NCI-H460 (cell line): ENCODE results near the gene MYO7A. TPM values are rescaled to one million over a fixed set of nuclear protein-coding genes. Genes with fewer than 3 reads are reported as not detected.

ENCODE experiments used
- DNase-seq: peaks from one replicate; pipeline ENCODE4 v3.0.0-alpha.2; 2016; ENCODE audit warnings: low read depth; ENCODE audit errors: extremely low read depth
- polyA plus RNA-seq: library from polyadenylated mRNA; depleted of rRNA; stranded (reverse); fragments of >200 nt; gene quantifications from 2 replicates; pipeline ENCODE4 v1.2.3, GENCODE V29; 2014; cell fraction: nucleus; rRNA removed
- total RNA-seq: library from RNA; depleted of rRNA; stranded (reverse); fragments of >200 nt; shearing (Covaris generic); gene quantifications from 2 replicates; pipeline ENCODE4 v1.2.3, GENCODE V29; 2014; rRNA removed

The MYO7A gene
- total RNA-seq, result 0.06 and 0.10 TPM in 2 replicates
- 0.41 and 0.71 TPM in 2 replicates for polyA plus RNA-seq

- no peak for DNase-seq
These were observed at the start of gene MYO7A for GRCh38 chr11:77127920-77128691. Gene MYO7A, plus strand, starts transcription at chr11:77128246. Its CDS starts 2,389 bp downstream, at chr11:77130635.

DNA sequence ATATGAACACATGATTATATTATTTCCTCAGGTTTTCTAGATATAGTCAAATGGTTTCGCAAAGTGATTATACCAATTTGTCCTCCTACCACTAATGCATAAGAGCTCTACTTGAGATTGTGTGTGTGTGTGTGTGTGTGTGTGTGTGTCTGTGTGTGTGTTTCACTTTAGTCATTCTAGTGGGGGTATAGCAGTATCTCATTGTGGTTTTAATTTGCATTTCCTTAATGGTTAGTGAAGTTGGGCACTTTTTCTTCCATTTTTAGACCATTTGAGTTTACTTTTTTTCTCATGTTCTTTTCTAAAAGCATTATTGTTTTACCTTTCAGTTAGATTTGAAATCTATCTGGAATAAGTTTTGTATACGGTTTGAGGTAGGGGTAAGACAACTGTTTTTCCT, 48.4 kb upstream of the MYO7A start:
- no peak for DNase-seq

DNA sequence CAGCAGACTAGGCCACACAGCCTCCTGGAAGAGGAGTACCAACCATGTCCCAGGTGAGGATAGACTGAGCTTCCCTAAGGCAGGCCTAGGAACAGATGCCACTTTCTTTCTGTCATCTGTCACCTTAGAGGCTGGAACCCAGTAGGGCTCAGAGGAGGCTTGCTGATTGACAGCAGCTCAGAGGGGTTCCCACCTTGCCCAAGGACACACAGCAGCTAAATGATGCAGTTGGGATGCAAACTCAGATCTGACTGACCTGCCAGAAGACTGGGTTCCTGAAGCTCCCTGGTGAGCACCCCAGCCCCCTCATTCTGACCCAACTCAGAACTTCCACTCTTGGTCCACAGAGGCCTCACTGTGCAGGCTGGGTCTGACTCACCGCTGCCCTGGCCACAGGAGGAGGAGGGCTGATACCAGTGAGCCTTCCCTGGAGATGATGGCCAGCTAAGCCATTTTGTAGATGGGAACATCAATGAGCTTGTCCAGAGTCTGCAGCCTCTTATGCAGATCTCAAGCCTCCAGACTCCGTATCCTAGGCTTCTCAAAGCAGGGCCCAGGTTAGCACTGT, 47.3 kb upstream of the MYO7A start:
- DNase-seq, result no peak

GRCh38 chr11:77081381-77081851, 46.6 kb upstream of the MYO7A start:
- DNase-seq, result no peak

GRCh38 chr11:77081976-77082836, 45.8 kb upstream of the MYO7A start:
- no peak for DNase-seq

- DNase-seq, result no peak
These were observed 45.0 kb upstream of the MYO7A start for GRCh38 chr11:77082838-77083565.

GRCh38 chr11:77083566-77084245, 44.3 kb upstream of the MYO7A start:
- no peak for DNase-seq

GRCh38 chr11:77084581-77085191, 43.4 kb upstream of the MYO7A start:
- DNase-seq, result no peak

DNA sequence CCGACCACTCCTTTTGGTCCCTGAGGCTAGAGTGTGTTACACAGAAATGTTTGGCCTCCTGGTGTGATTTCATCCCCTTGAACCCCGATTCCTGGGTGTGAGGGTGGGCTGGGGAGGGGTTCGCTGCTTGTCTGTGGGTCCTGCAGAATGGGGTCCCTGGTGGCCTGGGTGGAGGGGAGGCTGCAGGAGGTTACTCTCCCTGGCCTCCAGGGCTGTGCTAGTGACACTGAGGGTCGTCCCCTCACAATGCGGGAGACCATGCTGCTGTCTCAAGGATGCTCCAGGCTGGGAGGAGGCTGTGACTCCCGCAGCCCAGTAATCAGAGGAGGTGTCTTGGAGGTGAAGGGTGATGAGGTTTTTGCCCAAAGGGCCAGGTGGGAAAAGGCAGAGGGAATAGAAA, 42.4 kb upstream of the MYO7A start:
- no peak for DNase-seq

DNA sequence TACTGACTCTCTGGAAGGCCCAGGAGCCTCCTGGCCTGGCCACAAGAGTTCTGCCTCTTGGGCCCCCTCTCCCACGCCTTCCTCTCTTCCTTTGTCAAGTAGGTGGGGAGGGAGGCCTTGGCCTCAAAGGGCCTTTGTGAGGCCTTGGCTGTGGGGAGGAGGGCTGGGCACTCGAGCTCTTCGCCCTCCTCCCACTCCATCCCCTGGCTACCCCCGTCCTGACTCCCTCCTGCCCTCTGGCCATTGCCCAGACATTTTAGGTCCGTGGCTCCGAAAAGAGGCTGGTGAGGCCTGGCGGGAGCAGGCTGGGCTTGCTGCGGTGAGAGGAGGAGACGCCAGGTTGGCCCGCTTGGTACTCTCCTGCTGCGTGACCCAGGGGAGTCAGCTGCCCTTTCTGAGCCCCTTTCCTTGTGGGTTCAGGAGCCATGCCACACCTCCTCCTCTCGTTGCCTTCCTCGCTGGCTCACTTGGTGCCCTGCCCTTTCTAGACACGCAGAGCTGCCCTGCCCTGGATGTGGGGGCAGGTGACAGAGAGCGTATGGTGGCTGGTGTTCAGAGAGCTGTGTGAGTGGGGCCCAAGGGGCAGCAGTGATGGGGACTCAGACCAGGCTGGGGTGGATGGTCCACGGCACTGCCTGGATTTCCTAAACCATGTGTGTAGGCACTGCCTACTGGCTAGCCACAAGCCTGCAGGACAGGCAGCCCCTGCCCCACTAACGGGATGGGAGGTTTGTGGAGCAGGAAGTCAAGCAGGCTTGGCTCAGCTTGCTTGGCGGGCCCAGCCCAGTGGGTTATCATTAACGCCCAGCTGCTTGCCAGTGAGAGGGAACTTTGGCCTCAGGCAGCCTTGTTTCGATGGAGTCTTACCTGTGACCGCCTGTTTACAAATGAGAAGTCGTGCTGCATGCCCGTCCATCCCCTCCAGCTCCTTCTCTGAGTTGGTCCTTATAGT, 41.2 kb upstream of the MYO7A start:
- DNase-seq, result no peak

GRCh38 chr11:77087723-77088225, 40.3 kb upstream of the MYO7A start:
- DNase-seq, result no peak

- no peak for DNase-seq
These were observed 39.6 kb upstream of the MYO7A start for GRCh38 chr11:77088236-77089003.

- DNase-seq, result no peak
These were observed 39.0 kb upstream of the MYO7A start for GRCh38 chr11:77089004-77089545.

GRCh38 chr11:77090046-77090372, 38.0 kb upstream of the MYO7A start:
- no peak for DNase-seq

- no peak for DNase-seq
These were observed 37.5 kb upstream of the MYO7A start for GRCh38 chr11:77090373-77091111.

DNA sequence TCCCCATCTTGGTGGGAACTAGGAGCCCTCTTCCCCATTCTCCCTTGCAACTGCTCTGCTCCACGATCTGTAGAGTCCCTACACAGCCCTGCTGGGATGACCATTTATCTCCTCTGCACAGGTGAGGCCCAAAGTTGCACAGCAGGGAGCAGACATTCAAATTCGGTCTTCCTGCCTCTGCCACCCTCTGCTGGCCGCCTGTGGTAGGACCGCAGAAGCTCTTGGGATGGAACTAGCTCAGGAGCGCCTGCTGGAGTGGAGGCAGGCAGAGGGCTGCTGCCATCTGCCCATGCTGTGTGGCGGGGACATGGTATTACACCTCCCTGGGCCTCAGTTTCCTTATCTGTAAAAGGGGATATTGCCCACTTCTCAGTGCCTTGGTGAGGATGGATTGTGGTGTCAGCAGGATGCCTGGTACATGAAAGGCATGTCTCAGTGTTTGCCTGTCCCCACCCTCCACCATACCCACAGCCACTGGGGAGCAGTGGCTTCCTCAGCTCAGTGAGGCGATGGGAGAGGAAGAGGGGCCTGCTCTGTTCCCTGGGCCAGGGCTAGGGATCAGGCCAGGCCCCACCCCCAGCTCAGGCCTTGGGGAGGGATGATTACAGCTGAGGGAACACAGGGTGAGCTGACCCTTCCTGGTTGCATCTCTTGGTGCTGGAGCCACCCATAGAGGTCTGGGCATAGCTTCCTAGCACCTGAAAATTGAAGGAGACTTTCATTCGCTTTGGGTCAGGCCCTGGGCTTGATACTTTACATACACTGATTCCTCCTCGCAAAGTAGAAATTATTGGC, 36.7 kb upstream of the MYO7A start:
- peak; percentile 31 for DNase-seq
